ENCODE results near the gene ZNF621. TPM values are rescaled to one million over a fixed set of nuclear protein-coding genes. Genes with fewer than 3 reads are reported as not detected.

Gene ZNF621
- total RNA-seq, 1 experiment from 2014 or later, result 24.9 TPM

DNA sequence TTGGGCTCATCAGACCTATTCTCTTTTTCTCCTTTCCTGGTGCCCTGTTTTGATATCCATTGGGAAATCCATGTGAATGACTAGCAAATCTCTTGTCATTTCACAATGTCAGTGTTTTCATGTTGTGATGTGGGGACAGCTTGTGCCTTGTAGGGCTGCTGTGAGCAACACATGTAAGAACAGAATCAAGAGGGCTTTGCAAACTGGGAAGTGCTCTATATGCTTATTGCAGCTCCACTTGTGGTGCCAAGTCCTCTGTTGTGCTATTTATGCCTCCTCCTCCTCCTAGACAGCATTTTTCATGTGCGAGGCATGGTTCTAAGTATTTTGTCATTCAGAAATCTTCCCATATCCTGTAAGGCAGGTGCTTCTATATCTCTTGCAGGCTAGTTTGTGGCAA lies 56.4 kb downstream of the ZNF621 start:
- peaks cover 5% of the 10 kb centered on the region; the same call in 1 of the 2 replicates for H3K27me3 ChIP-seq (ENCODE audit: control insufficient read depth, insufficient read depth, low read length)
- intact Hi-C loops (cut with micrococcal nuclease; ENCODE audit: unreplicated experiment) (loop anchor here (5.0 kb wide), 3 partner anchors 254 to 1301 kb away; no protein-coding TSS in a partner anchor), in situ Hi-C loops (cut with HindIII; ENCODE audit: low pct_unique_long_range_greater_than_20kb, low sequenced_read_pairs) (no loop called here)
- DNase-seq (ENCODE audit: low read depth, low spot score) (no peak), ATAC-seq (no peak)
- H3K36me3 ChIP-seq (ENCODE audit: control insufficient read depth, insufficient read depth, low read length), result no peaks in the 10 kb centered on the region
- no peaks in the 10 kb centered on the region for H3K4me1 ChIP-seq (ENCODE audit: control insufficient read depth, insufficient read depth, low read length)
- no peak overlapping the region for H3K27ac ChIP-seq (ENCODE audit: low read length)
- BruUV-seq (replicated peaks), result no TSS peak
- H3K4me3 ChIP-seq (ENCODE audit: low read depth in 2 of 2, low read length in 2 of 2), result no peak overlapping the region
- H3K9me3 ChIP-seq (ENCODE audit: control insufficient read depth, insufficient read depth, low read depth, low read length), result no peaks in the 10 kb centered on the region
- ChIA-PET POLR2A (no interaction called here), CTCF (interaction anchor here (0.7 to 0.8 kb wide), 2 partner anchors 633 to 1302 kb away, joined by 3 read pairs; no protein-coding TSS in a partner anchor)
- TF ChIP-seq, protein P1, sequence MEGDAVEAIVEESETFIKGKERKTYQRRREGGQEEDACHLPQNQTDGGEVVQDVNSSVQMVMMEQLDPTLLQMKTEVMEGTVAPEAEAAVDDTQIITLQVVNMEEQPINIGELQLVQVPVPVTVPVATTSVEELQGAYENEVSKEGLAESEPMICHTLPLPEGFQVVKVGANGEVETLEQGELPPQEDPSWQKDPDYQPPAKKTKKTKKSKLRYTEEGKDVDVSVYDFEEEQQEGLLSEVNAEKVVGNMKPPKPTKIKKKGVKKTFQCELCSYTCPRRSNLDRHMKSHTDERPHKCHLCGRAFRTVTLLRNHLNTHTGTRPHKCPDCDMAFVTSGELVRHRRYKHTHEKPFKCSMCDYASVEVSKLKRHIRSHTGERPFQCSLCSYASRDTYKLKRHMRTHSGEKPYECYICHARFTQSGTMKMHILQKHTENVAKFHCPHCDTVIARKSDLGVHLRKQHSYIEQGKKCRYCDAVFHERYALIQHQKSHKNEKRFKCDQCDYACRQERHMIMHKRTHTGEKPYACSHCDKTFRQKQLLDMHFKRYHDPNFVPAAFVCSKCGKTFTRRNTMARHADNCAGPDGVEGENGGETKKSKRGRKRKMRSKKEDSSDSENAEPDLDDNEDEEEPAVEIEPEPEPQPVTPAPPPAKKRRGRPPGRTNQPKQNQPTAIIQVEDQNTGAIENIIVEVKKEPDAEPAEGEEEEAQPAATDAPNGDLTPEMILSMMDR (IDR thresholded peaks at IDR 0.05), result no peak
- TF ChIP-seq, protein P2, sequence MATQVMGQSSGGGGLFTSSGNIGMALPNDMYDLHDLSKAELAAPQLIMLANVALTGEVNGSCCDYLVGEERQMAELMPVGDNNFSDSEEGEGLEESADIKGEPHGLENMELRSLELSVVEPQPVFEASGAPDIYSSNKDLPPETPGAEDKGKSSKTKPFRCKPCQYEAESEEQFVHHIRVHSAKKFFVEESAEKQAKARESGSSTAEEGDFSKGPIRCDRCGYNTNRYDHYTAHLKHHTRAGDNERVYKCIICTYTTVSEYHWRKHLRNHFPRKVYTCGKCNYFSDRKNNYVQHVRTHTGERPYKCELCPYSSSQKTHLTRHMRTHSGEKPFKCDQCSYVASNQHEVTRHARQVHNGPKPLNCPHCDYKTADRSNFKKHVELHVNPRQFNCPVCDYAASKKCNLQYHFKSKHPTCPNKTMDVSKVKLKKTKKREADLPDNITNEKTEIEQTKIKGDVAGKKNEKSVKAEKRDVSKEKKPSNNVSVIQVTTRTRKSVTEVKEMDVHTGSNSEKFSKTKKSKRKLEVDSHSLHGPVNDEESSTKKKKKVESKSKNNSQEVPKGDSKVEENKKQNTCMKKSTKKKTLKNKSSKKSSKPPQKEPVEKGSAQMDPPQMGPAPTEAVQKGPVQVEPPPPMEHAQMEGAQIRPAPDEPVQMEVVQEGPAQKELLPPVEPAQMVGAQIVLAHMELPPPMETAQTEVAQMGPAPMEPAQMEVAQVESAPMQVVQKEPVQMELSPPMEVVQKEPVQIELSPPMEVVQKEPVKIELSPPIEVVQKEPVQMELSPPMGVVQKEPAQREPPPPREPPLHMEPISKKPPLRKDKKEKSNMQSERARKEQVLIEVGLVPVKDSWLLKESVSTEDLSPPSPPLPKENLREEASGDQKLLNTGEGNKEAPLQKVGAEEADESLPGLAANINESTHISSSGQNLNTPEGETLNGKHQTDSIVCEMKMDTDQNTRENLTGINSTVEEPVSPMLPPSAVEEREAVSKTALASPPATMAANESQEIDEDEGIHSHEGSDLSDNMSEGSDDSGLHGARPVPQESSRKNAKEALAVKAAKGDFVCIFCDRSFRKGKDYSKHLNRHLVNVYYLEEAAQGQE (IDR thresholded peaks at IDR 0.05; ENCODE audit: insufficient read depth in 1 of 2, low read depth in 2 of 2, low read length in 1 of 2), result no peak
- TF ChIP-seq SIN3A (IDR thresholded peaks at IDR 0.05; ENCODE audit: borderline replicate concordance, insufficient read depth, low read depth, low read length), result no peak
- no peak for TF ChIP-seq TCF7L2 (IDR thresholded peaks at IDR 0.05; ENCODE audit: low read depth, low read length)
- no peak for TF ChIP-seq POLR2AphosphoS5 (IDR thresholded peaks at IDR 0.05; ENCODE audit: low read depth, low read length)

DNA sequence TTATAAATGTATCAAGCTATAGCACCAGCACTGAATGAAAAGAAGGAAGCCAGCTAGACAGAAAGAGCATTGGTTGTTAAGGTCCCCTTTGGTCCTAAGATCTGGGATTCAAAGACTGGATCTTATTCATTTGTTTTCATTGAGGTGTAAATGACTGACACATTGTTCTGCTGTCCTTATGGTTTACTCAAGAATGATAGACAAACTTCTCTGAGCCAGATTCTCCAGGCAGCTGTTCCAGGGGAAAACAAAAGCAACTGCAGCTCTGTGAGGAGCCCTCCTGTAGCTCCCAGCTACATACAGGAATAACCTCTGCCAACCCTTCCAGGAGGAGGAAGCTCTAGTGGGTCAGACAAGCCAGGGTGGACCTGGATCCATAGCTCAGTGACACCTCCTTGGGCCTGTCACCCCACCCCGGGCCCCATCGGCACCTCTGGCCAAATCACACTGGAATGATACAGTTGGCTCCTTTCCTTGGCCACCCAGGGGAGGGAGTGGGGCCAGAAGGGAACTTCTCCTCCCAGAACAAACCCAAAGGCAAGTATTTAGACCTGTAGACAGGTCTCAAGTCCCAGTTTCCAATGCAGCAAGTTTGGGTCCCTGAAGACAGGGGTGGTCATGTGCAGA lies 57.8 kb downstream of the ZNF621 start:
- BruUV-seq (replicated peaks), result no TSS peak
- Histone ChIP-seq H3K27ac (ENCODE audit: low read length) (no peak overlapping the region), H3K36me3 (ENCODE audit: control insufficient read depth, insufficient read depth, low read length) (no peaks in the 10 kb centered on the region), H3K4me1 (ENCODE audit: control insufficient read depth, insufficient read depth, low read length) (no peaks in the 10 kb centered on the region), H3K4me3 (ENCODE audit: low read depth in 2 of 2, low read length in 2 of 2) (no peak overlapping the region), H3K9me3 (ENCODE audit: control insufficient read depth, insufficient read depth, low read depth, low read length) (no peaks in the 10 kb centered on the region), H3K27me3 (ENCODE audit: control insufficient read depth, insufficient read depth, low read length) (peaks cover under 1% of the 10 kb centered on the region; the same call in 1 of the 2 replicates)
- no peak for DNase-seq (ENCODE audit: low read depth, low spot score)
- in situ Hi-C loops (cut with HindIII; ENCODE audit: low pct_unique_long_range_greater_than_20kb, low sequenced_read_pairs) (no loop called here), intact Hi-C loops (cut with micrococcal nuclease; ENCODE audit: unreplicated experiment) (loop anchor here (5.0 kb wide), 3 partner anchors 255 to 1300 kb away; no protein-coding TSS in a partner anchor)
- TF ChIP-seq TCF7L2 (IDR thresholded peaks at IDR 0.05; ENCODE audit: low read depth, low read length), result no peak
- TF ChIP-seq, protein P2 (IDR thresholded peaks at IDR 0.05; ENCODE audit: insufficient read depth in 1 of 2, low read depth in 2 of 2, low read length in 1 of 2), result no peak
- TF ChIP-seq SIN3A (IDR thresholded peaks at IDR 0.05; ENCODE audit: borderline replicate concordance, insufficient read depth, low read depth, low read length), result no peak
- TF ChIP-seq, protein P1 (IDR thresholded peaks at IDR 0.05), result no peak
- no peak for TF ChIP-seq POLR2AphosphoS5 (IDR thresholded peaks at IDR 0.05; ENCODE audit: low read depth, low read length)
- POLR2A ChIA-PET, result no interaction called here
- CTCF ChIA-PET, result no interaction called here
- no peak for ATAC-seq
